ENCODE results near the gene RALGAPA2. TPM values are rescaled to one million over a fixed set of nuclear protein-coding genes. Genes with fewer than 3 reads are reported as not detected.

RALGAPA2 gene
- total RNA-seq, 2 donors from 2014 or later = 36.5 to 53.2 TPM

GRCh38 chr20:20497242-20497978 lies 215.0 kb downstream of the RALGAPA2 start:
- DNase-seq (ENCODE audit: low spot score) = no peak
- Histone ChIP-seq H3K4me3 (no peak overlapping the region), H3K27ac (no peak overlapping the region), H3K4me1 (replicated peaks) (no peaks in the 10 kb centered on the region), H3K36me3 (no peaks in the 10 kb centered on the region), H3K9me3 (no peaks in the 10 kb centered on the region), H3K27me3 (replicated peaks; ENCODE audit: insufficient read depth) (no peaks in the 10 kb centered on the region)
- TF ChIP-seq CTCF (IDR thresholded peaks at IDR 0.05) (no peak), POLR2AphosphoS5 (IDR thresholded peaks at IDR 0.05) (no peak), POLR2A (IDR thresholded peaks at IDR 0.05) (no peak)
- WGBS = 87% methylated on average over 8 of the region's 8 CpGs
- intact Hi-C loops (cut with DNase I) = no loop called here

- Histone ChIP-seq H3K9me3 (no peaks in the 10 kb centered on the region), H3K27me3 (replicated peaks; ENCODE audit: insufficient read depth) (no peaks in the 10 kb centered on the region), H3K4me3 (no peak overlapping the region), H3K4me1 (replicated peaks) (no peaks in the 10 kb centered on the region), H3K36me3 (no peaks in the 10 kb centered on the region), H3K27ac (no peak overlapping the region)
- WGBS = 94% methylated on average over 9 of the region's 9 CpGs
- intact Hi-C loops (cut with DNase I) = no loop called here
- TF ChIP-seq CTCF (IDR thresholded peaks at IDR 0.05) = no peak
- TF ChIP-seq POLR2A (IDR thresholded peaks at IDR 0.05) = no peak
- TF ChIP-seq POLR2AphosphoS5 (IDR thresholded peaks at IDR 0.05) = no peak
- no peak for DNase-seq (ENCODE audit: low spot score)
Measured at GRCh38 chr20:20495729-20496503, 216.5 kb downstream of the RALGAPA2 start.

GRCh38 chr20:20493701-20494100 lies 218.7 kb downstream of the RALGAPA2 start:
- H3K27ac ChIP-seq = no peak overlapping the region
- no peak overlapping the region for H3K4me3 ChIP-seq
- 92% methylated on average over 2 of the region's 2 CpGs for WGBS
- no peaks in the 10 kb centered on the region for H3K4me1 ChIP-seq (replicated peaks)
- no peaks in the 10 kb centered on the region for H3K9me3 ChIP-seq
- TF ChIP-seq CTCF (IDR thresholded peaks at IDR 0.05) (no peak), POLR2AphosphoS5 (IDR thresholded peaks at IDR 0.05) (no peak), POLR2A (IDR thresholded peaks at IDR 0.05) (no peak)
- no peak for DNase-seq (ENCODE audit: low spot score)
- no peaks in the 10 kb centered on the region for H3K36me3 ChIP-seq
- intact Hi-C loops (cut with DNase I) = no loop called here
- no peaks in the 10 kb centered on the region for H3K27me3 ChIP-seq (replicated peaks; ENCODE audit: insufficient read depth)

- intact Hi-C loops (cut with DNase I) = no loop called here
- no peaks in the 10 kb centered on the region for H3K36me3 ChIP-seq
- H3K4me1 ChIP-seq (replicated peaks) = no peaks in the 10 kb centered on the region
- H3K27ac ChIP-seq = no peak overlapping the region
- TF ChIP-seq CTCF (IDR thresholded peaks at IDR 0.05) (no peak), POLR2A (IDR thresholded peaks at IDR 0.05) (no peak), POLR2AphosphoS5 (IDR thresholded peaks at IDR 0.05) (no peak)
- WGBS = 74% methylated on average over 14 of the region's 14 CpGs
- no peaks in the 10 kb centered on the region for H3K27me3 ChIP-seq (replicated peaks; ENCODE audit: insufficient read depth)
- no peak for DNase-seq (ENCODE audit: low spot score)
- H3K4me3 ChIP-seq = no peak overlapping the region
- no peaks in the 10 kb centered on the region for H3K9me3 ChIP-seq
Measured at GRCh38 chr20:20492521-20493332, 219.7 kb downstream of the RALGAPA2 start.
